Measurements from ENCODE around the gene TBC1D8. TPM values are rescaled to one million over a fixed set of nuclear protein-coding genes. Genes with fewer than 3 reads are reported as not detected.

TBC1D8 gene
- total RNA-seq, 1 donor from 2014 or later: 45.0 TPM

GRCh38 chr2:100974712-100975520, 176.3 kb downstream of the TBC1D8 start:
- no peak for DNase-seq
- no peak for TF ChIP-seq CTCF (IDR thresholded peaks at IDR 0.05; ENCODE audit: borderline replicate concordance)
- H3K36me3 ChIP-seq: peaks cover 93% of the 10 kb centered on the region
- intact Hi-C loops (cut with micrococcal nuclease): no loop called here
- no peak overlapping the region for H3K4me3 ChIP-seq
- no peaks in the 10 kb centered on the region for H3K9me3 ChIP-seq (replicated peaks)
- no peaks in the 10 kb centered on the region for H3K4me1 ChIP-seq
- H3K27ac ChIP-seq (replicated peaks): no peak overlapping the region
- H3K27me3 ChIP-seq (ENCODE audit: low read depth): no peaks in the 10 kb centered on the region

- H3K9me3 ChIP-seq (replicated peaks): no peaks in the 10 kb centered on the region
- no peaks in the 10 kb centered on the region for H3K4me1 ChIP-seq
- H3K27me3 ChIP-seq (ENCODE audit: low read depth): no peaks in the 10 kb centered on the region
- intact Hi-C loops (cut with micrococcal nuclease): no loop called here
- H3K36me3 ChIP-seq: peaks cover 98% of the 10 kb centered on the region
- no peak for DNase-seq
- no peak for TF ChIP-seq CTCF (IDR thresholded peaks at IDR 0.05; ENCODE audit: borderline replicate concordance)
- H3K27ac ChIP-seq (replicated peaks): no peak overlapping the region
- H3K4me3 ChIP-seq: no peak overlapping the region
Measured at GRCh38 chr2:100972452-100972851, 178.7 kb downstream of the TBC1D8 start.

- no peaks in the 10 kb centered on the region for H3K4me1 ChIP-seq
- no peaks in the 10 kb centered on the region for H3K27me3 ChIP-seq (ENCODE audit: low read depth)
- no peak for DNase-seq
- H3K27ac ChIP-seq (replicated peaks): no peak overlapping the region
- no peak overlapping the region for H3K4me3 ChIP-seq
- intact Hi-C loops (cut with micrococcal nuclease): no loop called here
- no peaks in the 10 kb centered on the region for H3K9me3 ChIP-seq (replicated peaks)
- H3K36me3 ChIP-seq: peaks cover 88% of the 10 kb centered on the region
- no peak for TF ChIP-seq CTCF (IDR thresholded peaks at IDR 0.05; ENCODE audit: borderline replicate concordance)
Measured at GRCh38 chr2:100971221-100971620, 180.0 kb downstream of the TBC1D8 start.

- no peak for DNase-seq
- Histone ChIP-seq H3K27me3 (ENCODE audit: low read depth) (no peaks in the 10 kb centered on the region), H3K27ac (replicated peaks) (no peak overlapping the region), H3K36me3 (peaks cover 85% of the 10 kb centered on the region), H3K4me1 (no peaks in the 10 kb centered on the region), H3K9me3 (replicated peaks) (no peaks in the 10 kb centered on the region), H3K4me3 (no peak overlapping the region)
- TF ChIP-seq CTCF (IDR thresholded peaks at IDR 0.05; ENCODE audit: borderline replicate concordance): no peak
- intact Hi-C loops (cut with micrococcal nuclease): no loop called here
Measured at GRCh38 chr2:100969998-100970397, 181.2 kb downstream of the TBC1D8 start.

GRCh38 chr2:100968146-100969145, 182.7 kb downstream of the TBC1D8 start:
- peaks cover 71% of the 10 kb centered on the region for H3K36me3 ChIP-seq
- H3K27ac ChIP-seq (replicated peaks): no peak overlapping the region
- no peak for DNase-seq
- no peaks in the 10 kb centered on the region for H3K9me3 ChIP-seq (replicated peaks)
- H3K4me3 ChIP-seq: no peak overlapping the region
- H3K4me1 ChIP-seq: no peaks in the 10 kb centered on the region
- H3K27me3 ChIP-seq (ENCODE audit: low read depth): no peaks in the 10 kb centered on the region
- intact Hi-C loops (cut with micrococcal nuclease): no loop called here
- TF ChIP-seq CTCF (IDR thresholded peaks at IDR 0.05; ENCODE audit: borderline replicate concordance): no peak
